Aorta (tissue), 5 donors: ENCODE measurements around the gene PRSS36. TPM values are rescaled to one million over a fixed set of nuclear protein-coding genes. Genes with fewer than 3 reads are reported as not detected.
A peak's percentile ranks its signal among the peaks of the same experiment; 100 is the strongest.
"Not testable (repeated sequence)": the region's sequence is repeated elsewhere in the genome, so short reads cannot be mapped to it uniquely, and the experiment has no call there.

Source experiments
- ATAC-seq: fragments of 200-7000 bp; cut with Tn5 transposase; one replicate; pipeline ENCODE4 v1.9.1; 2022; ENCODE audit warnings: moderate library complexity; ENCODE audit not compliant: low FRiP score
- DNase-seq, 2 donors: peaks; one replicate each; pipeline ENCODE4 v3.0.0-alpha.2; 2020
- H3K27ac ChIP-seq, 2 donors: one replicate each; pipeline ENCODE4 v1.5.1; 2013; ENCODE audit warnings: low read length in 2 of 2, mild to moderate bottlenecking in 2 of 2, moderate library complexity in 2 of 2, control low read depth in 1 of 2, inconsistent platforms in 1 of 2, low read depth in 1 of 2
- H3K27me3 ChIP-seq, 2 donors: one replicate each; pipeline ENCODE4 v1.6.1; 2013; ENCODE audit warnings: control low read depth in 1 of 2, low read length in 1 of 2, mild to moderate bottlenecking in 1 of 2, moderate library complexity in 1 of 2; ENCODE audit not compliant: insufficient read depth in 2 of 2, control insufficient read depth in 1 of 2
- H3K36me3 ChIP-seq, 2 donors: one replicate each; pipeline ENCODE4 v1.6.1; 2013; ENCODE audit warnings: control low read depth in 1 of 2, low read length in 1 of 2, mild to moderate bottlenecking in 1 of 2; ENCODE audit not compliant: insufficient read depth in 2 of 2, control insufficient read depth in 1 of 2
- H3K4me1 ChIP-seq, 2 donors: one replicate each; pipeline ENCODE4 v1.6.1; 2013; ENCODE audit warnings: low read length in 2 of 2, control low read depth in 1 of 2, mild to moderate bottlenecking in 1 of 2, moderate library complexity in 1 of 2; ENCODE audit not compliant: insufficient read depth in 2 of 2, control insufficient read depth in 1 of 2
- H3K4me3 ChIP-seq, 2 donors: one replicate each; pipeline ENCODE4 v1.5.1; 2013; ENCODE audit warnings: low read length in 2 of 2, control low read depth in 1 of 2, mild to moderate bottlenecking in 1 of 2
- H3K9me3 ChIP-seq: one replicate; pipeline ENCODE4 v1.6.1; 2013; ENCODE audit warnings: mild to moderate bottlenecking, low read length; ENCODE audit not compliant: control insufficient read depth
- WGBS, 2 donors: extraction: QIAGEN DNeasy Blood & Tissue Kit; methylation state at CpG; one replicate each; pipeline ENCODE4 v1.1.7; 2013; 5-methylcytosine and 5-hydroxymethylcytosine counted together
- intact Hi-C, 2 donors: fragments of 100-400 bp; cut with DNase I; formaldehyde crosslinking; loops; one replicate each; pipeline versions ENCODE4 v1.14.2 to v1.15.0; 2022
- polyA plus RNA-seq, 2 donors: library from polyadenylated mRNA; stranded (reverse); fragments of 200-250 nt; gene quantifications; one replicate each; pipeline ENCODE4 v1.2.3, GENCODE V29; 2013
- total RNA-seq, 2 donors: library from RNA; stranded (reverse); fragmentation: NEBNext Ultra II Directional; extraction: Animal tissue kit (Norgen Biotek cat#: 25700); gene quantifications; one replicate each; pipeline ENCODE4 v1.2.1, GENCODE V29; 2021
- donor health status: healthy with polysubstance abuse.
- donor health status: Bipolar disorder and iron deficiency.
- donor health status: DM: no; HTN: no; CAD: no.
- donor health status: DM: no; HTN: no; CAD: no.
- donor health status: DM: yes; HTN: yes; CAD: no.

The PRSS36 gene
- total and polyA plus RNA-seq, 4 donors: 3.5 to 8.8 (median 4.7) TPM

- no peaks in the 10 kb centered on the region for H3K9me3 ChIP-seq
- H3K4me1 ChIP-seq: no peaks in the 10 kb centered on the region
- no peaks in the 10 kb centered on the region for H3K36me3 ChIP-seq
- no peak for DNase-seq
- no peak overlapping the region for H3K27ac ChIP-seq
- H3K27me3 ChIP-seq: no peaks in the 10 kb centered on the region
- intact Hi-C loops: loop anchor here in 1 of 2 donors (5.0 kb wide), 1 partner anchor 35 kb away; no protein-coding TSS in a partner anchor
- no peak for ATAC-seq
- 89 to 92% methylated on average over 6 of the region's 6 CpGs for WGBS, 2 donors
- H3K4me3 ChIP-seq: no peak overlapping the region
Measured at GRCh38 chr16:31107465-31107867, 42.4 kb downstream of the PRSS36 start.

- WGBS, 2 donors: 86% methylated on average over 28 of the region's 28 CpGs
- intact Hi-C loops: loop anchor here in 1 of 2 donors (5.0 kb wide), 1 partner anchor 36 kb away; no protein-coding TSS in a partner anchor
- Histone ChIP-seq H3K4me3 (no peak overlapping the region), H3K27me3 (no peaks in the 10 kb centered on the region), H3K27ac (no peak overlapping the region), H3K36me3 (no peaks in the 10 kb centered on the region), H3K9me3 (no peaks in the 10 kb centered on the region), H3K4me1 (no peaks in the 10 kb centered on the region)
- ATAC-seq (no peak), DNase-seq (no peak)
Measured at GRCh38 chr16:31106509-31107464, 43.1 kb downstream of the PRSS36 start.

GRCh38 chr16:31105677-31106213, 44.1 kb downstream of the PRSS36 start:
- peak; percentile 90 for ATAC-seq
- Histone ChIP-seq H3K4me3 (no peak overlapping the region), H3K36me3 (no peaks in the 10 kb centered on the region), H3K27ac (no peak overlapping the region), H3K27me3 (no peaks in the 10 kb centered on the region), H3K9me3 (no peaks in the 10 kb centered on the region), H3K4me1 (no peaks in the 10 kb centered on the region)
- intact Hi-C loops: loop anchor here in 1 of 2 donors (5.0 kb wide), 1 partner anchor 37 kb away; no protein-coding TSS in a partner anchor
- peak; percentile 91 to 95 for DNase-seq
- WGBS, 2 donors: 10 to 12% methylated on average over 31 to 33 of the region's 33 CpGs

- DNase-seq, H3K4me1 ChIP-seq, intact Hi-C loops, ATAC-seq, H3K27me3 ChIP-seq, H3K4me3 ChIP-seq, H3K9me3 ChIP-seq, H3K27ac ChIP-seq, H3K36me3 ChIP-seq: not testable (repeated sequence)
- WGBS, 2 donors: 81% methylated on average over 12 to 13 of the region's 13 CpGs
Measured at GRCh38 chr16:31100876-31101641, 48.8 kb downstream of the PRSS36 start.

GRCh38 chr16:31099860-31100638, 49.8 kb downstream of the PRSS36 start:
- intact Hi-C loops: no loop called here
- Histone ChIP-seq H3K27me3 (no peaks in the 10 kb centered on the region), H3K27ac (no peak overlapping the region), H3K36me3 (no peaks in the 10 kb centered on the region), H3K4me1 (no peaks in the 10 kb centered on the region), H3K4me3 (no peak overlapping the region), H3K9me3 (no peaks in the 10 kb centered on the region)
- no peak for ATAC-seq
- DNase-seq: no peak
- WGBS, 2 donors: 47 to 50% methylated on average over 4 of the region's 4 CpGs

GRCh38 chr16:31094424-31095120, 55.3 kb downstream of the PRSS36 start, which contains the start of gene VKORC1:
Gene VKORC1 (minus strand): TSS chr16:31094797. CDS start chr16:31094729, 68 bp downstream.
- Histone ChIP-seq H3K27ac (peak within 1 kb of the TSS in 1 of 2 donors; percentile 69), H3K9me3 (no peaks in the 10 kb centered on the region), H3K36me3 (no peaks in the 10 kb centered on the region), H3K4me1 (no peaks in the 10 kb centered on the region), H3K4me3 (peak within 1 kb of the TSS; percentile 58 to 78), H3K27me3 (no peaks in the 10 kb centered on the region)
- 0 to 1% methylated on average over 68 to 69 of the region's 69 CpGs for WGBS, 2 donors
- ATAC-seq: peak; percentile 95
- DNase-seq: peak; percentile 97 to 98
- intact Hi-C loops: loop anchor here in 1 of 2 donors (1.0 to 5.0 kb wide), 2 partner anchors 48 to 107 kb away; partner anchors contain the start of gene HSD3B7

GRCh38 chr16:31094088-31094423, 55.8 kb downstream of the PRSS36 start:
- Histone ChIP-seq H3K27me3 (no peaks in the 10 kb centered on the region), H3K27ac (peak overlapping the region in 1 of 2 donors; percentile 69), H3K4me1 (no peaks in the 10 kb centered on the region), H3K36me3 (no peaks in the 10 kb centered on the region), H3K9me3 (no peaks in the 10 kb centered on the region), H3K4me3 (peak overlapping the region; percentile 58 to 78)
- peak; percentile 63 to 75 for DNase-seq
- 0% methylated on average over 20 of the region's 20 CpGs for WGBS, 2 donors
- ATAC-seq: peak; percentile 62
- intact Hi-C loops: loop anchor here in 1 of 2 donors (1.0 to 5.0 kb wide), 2 partner anchors 48 to 107 kb away; partner anchors contain the start of gene HSD3B7
